HepG2 (cell line): ENCODE measurements around the gene TADA2B. TPM values are rescaled to one million over a fixed set of nuclear protein-coding genes. Genes with fewer than 3 reads are reported as not detected.
A peak's percentile ranks its signal among the peaks of the same experiment; 100 is the strongest.

Experiments
- JUND ChIP-seq: sonication (generic); formaldehyde crosslinking; IDR thresholded peaks from 2 replicates; pipeline ENCODE4 v1.8.0; 2022; ENCODE audit warnings: mild to moderate bottlenecking, missing genetic modification reagents
- PLRG1 ChIP-seq: fragments of 450-650 bp; conservative IDR thresholded peaks from 2 replicates; pipeline ENCODE4 v1.6.1; 2016
- RARG ChIP-seq: sonication (generic); formaldehyde crosslinking; IDR thresholded peaks from 2 replicates; pipeline ENCODE4 v1.4.0; 2020; ENCODE audit warnings: low read depth, mild to moderate bottlenecking, missing genetic modification reagents
- TSC22D2 ChIP-seq: sonication (generic); formaldehyde crosslinking; IDR thresholded peaks from 2 replicates; pipeline ENCODE4 v1.5.1; 2020; ENCODE audit warnings: missing genetic modification reagents, mild to moderate bottlenecking, borderline replicate concordance
- ZFP36L2 ChIP-seq: sonication (generic); formaldehyde crosslinking; IDR thresholded peaks from 2 replicates; pipeline ENCODE4 v1.4.0; 2020; ENCODE audit warnings: missing genetic modification reagents
- ZFP90 ChIP-seq: sonication (generic); formaldehyde crosslinking; IDR thresholded peaks from 2 replicates; pipeline ENCODE4 v1.8.0; 2022; ENCODE audit warnings: missing genetic modification reagents, mild to moderate bottlenecking, inconsistent platforms, borderline replicate concordance
- ZFY ChIP-seq: sonication (generic); formaldehyde crosslinking; IDR thresholded peaks from 2 replicates; pipeline ENCODE4 v1.4.0; 2020; ENCODE audit warnings: missing genetic modification reagents
- ZNF34 ChIP-seq: sonication (generic); formaldehyde crosslinking; IDR thresholded peaks from 2 replicates; pipeline ENCODE4 v1.4.0; 2020; ENCODE audit warnings: mild to moderate bottlenecking, missing genetic modification reagents, borderline replicate concordance
- ZNF703 ChIP-seq: sonication (generic); formaldehyde crosslinking; IDR thresholded peaks from 2 replicates; pipeline ENCODE4 v1.5.1; 2020; ENCODE audit warnings: missing genetic modification reagents, mild to moderate bottlenecking, moderate library complexity, borderline replicate concordance
- ZNF724P ChIP-seq: sonication (generic); formaldehyde crosslinking; IDR thresholded peaks from 2 replicates; pipeline ENCODE4 v1.8.0; 2022; ENCODE audit warnings: missing genetic modification reagents, borderline replicate concordance
- ZNF891 ChIP-seq: sonication (generic); formaldehyde crosslinking; IDR thresholded peaks from 2 replicates; pipeline ENCODE4 v1.5.0; 2020; ENCODE audit warnings: mild to moderate bottlenecking, missing genetic modification reagents
- polyA plus RNA-seq, 8 experiments: library from polyadenylated mRNA; depleted of rRNA in 3 of 8; stranded (reverse) in 7 of 8; unstranded in 1 of 8; fragments of >200 nt; fragmentation: Illumina TruSeq in 4 of 8; extraction: Trizol in 4 of 8; gene quantifications; 2 replicates each; pipeline versions ENCODE4 v1.2.1 to v1.2.3, GENCODE V29; 2011 to 2016; ENCODE audit warnings: low read depth in 4 of 8, missing spikeins in 1 of 8, mixed read lengths in 1 of 8; ENCODE audit not compliant: insufficient read depth in 1 of 8
- total RNA-seq, 5 experiments: library from RNA; depleted of rRNA; stranded (reverse); fragments of >200 nt; fragmentation: Illumina TruSeq; extraction: Trizol; gene quantifications; 2 replicates each; pipeline ENCODE4 v1.2.3, GENCODE V29; 2016; ENCODE audit warnings: low read depth in 1 of 5
- TF ChIP-seq, protein P1 (sequence below): fragments of 450-650 bp; IDR thresholded peaks from 2 replicates; pipeline ENCODE4 v1.6.1; 2017; ENCODE audit warnings: mild to moderate bottlenecking
- TF ChIP-seq, protein P2 (sequence below): sonication (generic); formaldehyde crosslinking; IDR thresholded peaks from 2 replicates; pipeline ENCODE4 v1.5.0; 2020; ENCODE audit warnings: missing genetic modification reagents, mild to moderate bottlenecking, borderline replicate concordance

The TADA2B gene
- total and polyA plus RNA-seq, 2 of the 13 experiments (the other 11 are each of a cell fraction or from before 2014, with no cell fraction given) = 4.6 to 8.9 TPM

DNA sequence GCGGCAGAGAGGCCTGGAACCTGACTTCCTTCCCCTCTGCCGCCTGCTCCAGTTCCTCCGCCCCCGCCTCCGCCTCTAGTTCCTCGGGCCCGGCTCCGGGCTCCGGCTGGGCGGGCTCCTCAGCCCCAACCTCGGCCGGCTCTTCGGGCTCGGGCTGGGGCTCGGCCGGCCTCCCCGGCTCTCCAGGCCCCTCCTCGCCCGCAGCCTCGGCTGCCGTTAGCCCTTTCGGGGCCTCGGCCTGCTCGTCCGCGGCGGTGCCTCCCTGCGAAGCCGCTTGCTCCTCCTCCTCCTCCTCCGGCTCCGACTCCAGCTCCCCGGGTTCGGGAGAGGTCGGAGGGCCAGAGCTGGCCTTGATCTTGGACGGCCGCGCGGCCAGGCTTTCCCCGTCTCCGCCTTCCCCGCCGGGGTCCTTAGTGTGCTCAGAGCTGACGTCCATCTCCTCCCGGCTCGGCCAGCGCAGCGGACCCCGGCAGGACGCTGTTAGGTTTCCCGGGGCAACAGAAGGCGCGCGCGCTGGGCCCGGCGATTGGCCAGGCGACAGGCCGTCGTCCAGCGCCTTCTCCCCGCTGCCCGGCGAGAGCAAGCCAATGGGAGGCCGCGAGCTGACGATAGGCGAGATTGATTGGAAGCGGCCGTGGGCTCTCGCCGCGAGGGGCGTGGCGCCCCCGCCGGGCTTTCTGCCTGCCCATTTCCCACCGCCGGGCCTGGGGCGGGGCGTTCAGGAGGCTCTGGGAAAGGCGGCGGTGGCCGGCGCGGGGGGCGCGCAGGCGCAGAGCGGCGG, 479 bp upstream of the TADA2B start (continued):
- TF ChIP-seq ZNF724P (CRISPR knock-in tag) = no peak
- no peak for TF ChIP-seq TSC22D2 (CRISPR knock-in tag)
- TF ChIP-seq, protein P1, sequence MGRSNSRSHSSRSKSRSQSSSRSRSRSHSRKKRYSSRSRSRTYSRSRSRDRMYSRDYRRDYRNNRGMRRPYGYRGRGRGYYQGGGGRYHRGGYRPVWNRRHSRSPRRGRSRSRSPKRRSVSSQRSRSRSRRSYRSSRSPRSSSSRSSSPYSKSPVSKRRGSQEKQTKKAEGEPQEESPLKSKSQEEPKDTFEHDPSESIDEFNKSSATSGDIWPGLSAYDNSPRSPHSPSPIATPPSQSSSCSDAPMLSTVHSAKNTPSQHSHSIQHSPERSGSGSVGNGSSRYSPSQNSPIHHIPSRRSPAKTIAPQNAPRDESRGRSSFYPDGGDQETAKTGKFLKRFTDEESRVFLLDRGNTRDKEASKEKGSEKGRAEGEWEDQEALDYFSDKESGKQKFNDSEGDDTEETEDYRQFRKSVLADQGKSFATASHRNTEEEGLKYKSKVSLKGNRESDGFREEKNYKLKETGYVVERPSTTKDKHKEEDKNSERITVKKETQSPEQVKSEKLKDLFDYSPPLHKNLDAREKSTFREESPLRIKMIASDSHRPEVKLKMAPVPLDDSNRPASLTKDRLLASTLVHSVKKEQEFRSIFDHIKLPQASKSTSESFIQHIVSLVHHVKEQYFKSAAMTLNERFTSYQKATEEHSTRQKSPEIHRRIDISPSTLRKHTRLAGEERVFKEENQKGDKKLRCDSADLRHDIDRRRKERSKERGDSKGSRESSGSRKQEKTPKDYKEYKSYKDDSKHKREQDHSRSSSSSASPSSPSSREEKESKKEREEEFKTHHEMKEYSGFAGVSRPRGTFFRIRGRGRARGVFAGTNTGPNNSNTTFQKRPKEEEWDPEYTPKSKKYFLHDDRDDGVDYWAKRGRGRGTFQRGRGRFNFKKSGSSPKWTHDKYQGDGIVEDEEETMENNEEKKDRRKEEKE = no peak
- no peak for TF ChIP-seq ZFP36L2
- TF ChIP-seq PLRG1 = no peak
- TF ChIP-seq ZNF34 = no peak
- TF ChIP-seq ZNF703 (CRISPR knock-in tag) = no peak
- TF ChIP-seq JUND (CRISPR knock-in tag) = no peak
- no peak for TF ChIP-seq RARG (CRISPR knock-in tag)
- TF ChIP-seq ZFY (CRISPR knock-in tag) = peak; percentile 59; the same call in 1 of the 2 replicates
- no peak for TF ChIP-seq ZFP90 (CRISPR knock-in tag)
- TF ChIP-seq, protein P2, sequence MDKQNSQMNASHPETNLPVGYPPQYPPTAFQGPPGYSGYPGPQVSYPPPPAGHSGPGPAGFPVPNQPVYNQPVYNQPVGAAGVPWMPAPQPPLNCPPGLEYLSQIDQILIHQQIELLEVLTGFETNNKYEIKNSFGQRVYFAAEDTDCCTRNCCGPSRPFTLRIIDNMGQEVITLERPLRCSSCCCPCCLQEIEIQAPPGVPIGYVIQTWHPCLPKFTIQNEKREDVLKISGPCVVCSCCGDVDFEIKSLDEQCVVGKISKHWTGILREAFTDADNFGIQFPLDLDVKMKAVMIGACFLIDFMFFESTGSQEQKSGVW (CRISPR knock-in tag) = no peak
- 0 out of 2 replicates have a peak, but pooled peaks have one; percentile 49 for TF ChIP-seq ZNF891 (CRISPR knock-in tag)
